Endothelial cell of umbilical vein (primary cell): Measurements from ENCODE around the gene RET. TPM values are rescaled to one million over a fixed set of nuclear protein-coding genes. Genes with fewer than 3 reads are reported as not detected.

Experiments
- BruUV-seq: library from RNA; stranded (reverse); fragments of 400-500 nt; replicated peaks from 2 replicates; lab custom pipeline; 2021; lab: Mats Ljungman, UMichigan
- CTCF ChIA-PET: fragments of 300-600, 350-600 bp; sonication (Branson Sonifier 250); formaldehyde crosslinking; loops from one replicate; lab custom pipeline; 2021; ENCODE audit warnings: antibody characterized with exemption, inconsistent platforms; lab: Charles Lee
- POLR2A ChIA-PET: fragments of 300-600, 350-600 bp; sonication (Branson Sonifier 250); formaldehyde crosslinking; loops from one replicate; lab custom pipeline; 2021; ENCODE audit warnings: antibody characterized with exemption, inconsistent platforms; lab: Charles Lee
- DNase-seq: peaks from one replicate; pipeline ENCODE4 v3.0.0-alpha.2; 2011; ENCODE audit warnings: low read depth, low spot score
- FAIRE-seq: peaks from 2 replicates; lab custom pipeline; 2011; peaks lifted over from hg19 to GRCh38; lab: Jason Lieb, UNC
- H2AFZ ChIP-seq: 2 replicates; pipeline ENCODE4 v1.6.0; 2012; ENCODE audit warnings: low read depth, low read length, control low read depth, inconsistent platforms
- H3K27ac ChIP-seq: 2 replicates; pipeline ENCODE4 v1.5.1; 2011; ENCODE audit warnings: low read depth, mild to moderate bottlenecking, control low read depth, low read length, moderate library complexity; ENCODE audit not compliant: insufficient read depth
- H3K27me3 ChIP-seq, 2 experiments: 2 replicates each; pipeline versions ENCODE4 v1.6.0 to v1.6.1; 2011; ENCODE audit warnings: low read length in 2 of 2, mixed read lengths in 1 of 2; ENCODE audit not compliant: control insufficient read depth in 2 of 2, insufficient read depth in 2 of 2
- H3K36me3 ChIP-seq, 2 experiments: 2 replicates in 1 of 2; 3 replicates in 1 of 2; pipeline ENCODE4 v1.5.1; 2011; ENCODE audit warnings: low read length in 2 of 2, mild to moderate bottlenecking in 1 of 2, moderate library complexity in 1 of 2; ENCODE audit not compliant: control insufficient read depth in 2 of 2, insufficient read depth in 2 of 2; ENCODE audit errors: extremely low read depth in 1 of 2
- H3K4me1 ChIP-seq: 3 replicates; pipeline ENCODE4 v1.5.1; 2011; ENCODE audit warnings: mild to moderate bottlenecking, low read length; ENCODE audit not compliant: control insufficient read depth, insufficient read depth; ENCODE audit errors: extremely low read depth
- H3K4me2 ChIP-seq: 2 replicates; pipeline ENCODE4 v1.6.1; 2011; ENCODE audit warnings: low read length, control low read depth, mixed read lengths; ENCODE audit not compliant: insufficient read depth
- H3K4me3 ChIP-seq, 3 experiments: fragments of 200-600 bp in 1 of 3; sonication (generic), shearing (Covaris generic) in 1 of 3; replicated peaks in 1 of 3; 2 replicates each; pipeline ENCODE4 v1.5.1; 2011 to 2016; ENCODE audit warnings: control low read depth in 3 of 3, low read length in 3 of 3, mild to moderate bottlenecking in 2 of 3, inconsistent platforms in 1 of 3, low read depth in 1 of 3, moderate library complexity in 1 of 3; ENCODE audit not compliant: insufficient read depth in 1 of 3
- H3K79me2 ChIP-seq: 2 replicates; pipeline ENCODE4 v1.6.0; 2012; ENCODE audit warnings: low read length, inconsistent platforms; ENCODE audit not compliant: control insufficient read depth, insufficient read depth
- H3K9ac ChIP-seq: replicated peaks from 2 replicates; pipeline ENCODE3; 2011; ENCODE audit warnings: low read length, control low read depth; ENCODE audit not compliant: insufficient read depth; ENCODE audit errors: extremely low read depth
- H3K9me1 ChIP-seq: replicated peaks from 3 replicates; pipeline ENCODE4 v1.6.0; 2011; ENCODE audit warnings: mild to moderate bottlenecking, low read length; ENCODE audit not compliant: control insufficient read depth, insufficient read depth; ENCODE audit errors: extremely low read depth
- H3K9me3 ChIP-seq: replicated peaks from 2 replicates; pipeline ENCODE4 v1.5.1; 2012; ENCODE audit warnings: low read length, inconsistent platforms; ENCODE audit not compliant: control insufficient read depth, insufficient read depth
- H4K20me1 ChIP-seq: replicated peaks from 2 replicates; pipeline ENCODE3; 2011; ENCODE audit warnings: mild to moderate bottlenecking, low read length; ENCODE audit not compliant: control insufficient read depth, insufficient read depth; ENCODE audit errors: extremely low read depth
- CTCF ChIP-seq, 2 donors: IDR thresholded peaks; 1 replicate in 1 of 2; 2 replicates in 1 of 2; pipeline ENCODE4 v1.5.1; 2011; ENCODE audit warnings: low read length in 2 of 2, mild to moderate bottlenecking in 2 of 2, moderate library complexity in 2 of 2, control low read depth in 1 of 2, inconsistent platforms in 1 of 2, low read depth in 1 of 2; ENCODE audit not compliant: insufficient read depth in 1 of 2; ENCODE audit errors: extremely low read depth in 1 of 2
- EZH2 ChIP-seq: IDR thresholded peaks from 2 replicates; pipeline ENCODE4 v1.6.1; 2012; ENCODE audit warnings: borderline replicate concordance, low read depth, mild to moderate bottlenecking, moderate library complexity, low read length, inconsistent platforms; ENCODE audit not compliant: severe bottlenecking
- FOS ChIP-seq: IDR thresholded peaks from 2 replicates; pipeline ENCODE4 v1.6.1; 2011; ENCODE audit warnings: mild to moderate bottlenecking, low read length, moderate library complexity, borderline replicate concordance; ENCODE audit not compliant: insufficient read depth
- GATA2 ChIP-seq: IDR thresholded peaks from 2 replicates; pipeline ENCODE4 v1.7.0; 2011; ENCODE audit warnings: low read depth, mild to moderate bottlenecking, moderate library complexity, mixed read lengths, low read length; ENCODE audit not compliant: insufficient read length, insufficient read depth
- JUN ChIP-seq: IDR thresholded peaks from 2 replicates; pipeline ENCODE4 v1.6.1; 2011; ENCODE audit warnings: borderline replicate concordance, low read depth; ENCODE audit not compliant: insufficient read length, insufficient read depth
- MAX ChIP-seq: IDR thresholded peaks from 2 replicates; pipeline ENCODE4 v1.6.1; 2011; ENCODE audit not compliant: insufficient read depth, insufficient read length
- MYC ChIP-seq: IDR thresholded peaks from one replicate; pipeline ENCODE4 v1.6.1; 2011; ENCODE audit warnings: mild to moderate bottlenecking, low read depth, low read length
- POLR2A ChIP-seq: IDR thresholded peaks from 2 replicates; pipeline ENCODE4 v1.6.1; 2012; ENCODE audit warnings: low read depth, mild to moderate bottlenecking, control low read depth, low read length
- POLR2AphosphoS5 ChIP-seq: IDR thresholded peaks from 2 replicates; pipeline ENCODE4 v1.6.1; 2012; ENCODE audit warnings: low read depth, mild to moderate bottlenecking, control low read depth, low read length, moderate library complexity; ENCODE audit not compliant: insufficient read depth
- dilution Hi-C: fragments of 300-500 bp; cut with MboI; formaldehyde crosslinking; loops from one replicate; pipeline ENCODE4 v1.15.0; 2019; ENCODE audit warnings: low sequenced_read_pairs; ENCODE audit not compliant: extremely low pct_ligation_motif_present
- intact Hi-C: fragments of 100-400 bp; cut with micrococcal nuclease; formaldehyde crosslinking; loops from one replicate; pipeline ENCODE4 v1.10.0; 2022
- polyA plus RNA-seq, 4 experiments: library from polyadenylated mRNA; depleted of rRNA in 3 of 4; stranded (reverse) in 3 of 4; unstranded in 1 of 4; fragments of >200 nt; gene quantifications; 2 replicates each; pipeline versions ENCODE4 v1.2.1 to v1.2.3, GENCODE V29; 2011 to 2012; ENCODE audit warnings: missing spikeins in 1 of 4
- total RNA-seq: library from RNA; stranded (reverse); gene quantifications from 2 replicates; pipeline ENCODE4 v1.2.3, GENCODE V29; 2021

RET gene
- total and polyA plus RNA-seq, 2 donors (not counting 3 experiments of a cell fraction or from before 2014, with no cell fraction given) = 0.04 to 0.22 TPM

- Histone ChIP-seq H3K27me3 (peaks cover 17% of the 10 kb centered on the region in 2 experiments), H4K20me1 (no peaks in the 10 kb centered on the region), H3K9me3 (no peaks in the 10 kb centered on the region), H3K27ac (no peak overlapping the region), H3K9ac (no peak overlapping the region), H3K4me2 (no peak overlapping the region), H3K79me2 (no peaks in the 10 kb centered on the region), H3K9me1 (no peaks in the 10 kb centered on the region), H3K4me1 (peaks cover 2% of the 10 kb centered on the region), H3K4me3 (no peak overlapping the region), H3K36me3 (no peaks in the 10 kb centered on the region), H2AFZ (no peak overlapping the region)
- POLR2A ChIA-PET = no interaction called here
- dilution Hi-C loops = no loop called here
- CTCF ChIA-PET = no interaction called here
- DNase-seq (no peak), FAIRE-seq (no peak)
- TF ChIP-seq POLR2A (no peak), MYC (no peak), CTCF (IDR thresholded peaks at IDR 0.05; ENCODE audit: extremely low read depth in 1 of 2, insufficient read depth in 1 of 2, low read depth in 1 of 2, low read length in 2 of 2) (no peak), FOS (no peak), EZH2 (no peak), POLR2AphosphoS5 (no peak), JUN (no peak), GATA2 (no peak), MAX (no peak)
- BruUV-seq = no TSS peak
- intact Hi-C loops = no loop called here
Observed at GRCh38 chr10:43074409-43074808, 2.5 kb upstream of the RET start.
